GM21390 (cell line): ENCODE data around the gene FAM110A.
A peak's percentile ranks its signal among the peaks of the same experiment; 100 is the strongest.
"Not testable (repeated sequence)": the region's sequence is repeated elsewhere in the genome, so short reads cannot be mapped to it uniquely, and the experiment has no call there.

Source experiments
- ATAC-seq: cut with Tn5 transposase; IDR thresholded peaks from one replicate; pipeline ENCODE4 v1.9.1; 2021; ENCODE audit not compliant: unreplicated experiment

The FAM110A gene

DNA sequence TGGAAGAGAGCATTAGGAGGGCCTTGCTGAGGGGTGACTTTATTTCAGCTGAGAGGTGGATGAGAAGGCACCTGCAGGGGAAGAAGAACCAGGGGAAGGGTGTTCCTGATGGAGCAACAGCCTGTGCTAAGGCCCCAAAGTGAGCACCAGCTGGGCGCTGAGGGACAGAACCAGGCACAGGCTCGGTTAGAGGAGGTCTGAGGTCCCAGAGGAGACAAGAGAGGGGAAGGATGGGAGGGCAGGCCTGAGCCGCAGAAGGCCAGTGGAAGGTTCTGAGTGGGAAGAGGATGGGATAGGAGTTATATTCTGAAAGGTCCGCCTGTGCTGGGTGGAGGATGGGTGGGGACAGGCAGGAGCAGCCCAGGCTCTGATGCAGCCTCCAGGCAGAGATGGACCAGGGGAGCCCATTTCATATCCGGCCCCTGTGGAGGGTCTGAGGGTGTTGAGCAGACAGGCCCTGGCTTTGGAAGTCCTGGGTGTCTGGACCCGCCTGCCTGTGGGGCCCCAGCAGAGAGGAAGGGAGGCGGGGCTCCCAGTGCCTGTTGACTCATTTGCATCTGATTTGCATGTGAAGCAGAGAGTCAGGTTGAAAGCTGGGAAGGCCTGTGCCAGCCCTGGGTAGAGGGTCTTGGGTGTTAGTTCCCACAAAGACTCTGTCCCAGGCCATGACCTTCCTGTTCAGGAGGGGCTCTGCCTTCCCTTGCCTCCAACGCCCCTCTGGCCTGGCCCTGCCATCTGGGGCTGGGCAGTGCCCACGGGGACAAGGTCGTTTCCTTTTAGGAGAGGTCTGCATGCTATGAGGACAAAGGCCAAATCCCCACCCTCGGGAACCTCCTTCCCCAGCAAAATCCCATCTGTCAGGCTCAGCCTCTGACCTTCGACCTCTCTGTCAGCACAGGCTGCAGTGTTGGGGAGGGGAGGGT is 10.6 kb upstream of the FAM110A start:
- no peak for ATAC-seq

DNA sequence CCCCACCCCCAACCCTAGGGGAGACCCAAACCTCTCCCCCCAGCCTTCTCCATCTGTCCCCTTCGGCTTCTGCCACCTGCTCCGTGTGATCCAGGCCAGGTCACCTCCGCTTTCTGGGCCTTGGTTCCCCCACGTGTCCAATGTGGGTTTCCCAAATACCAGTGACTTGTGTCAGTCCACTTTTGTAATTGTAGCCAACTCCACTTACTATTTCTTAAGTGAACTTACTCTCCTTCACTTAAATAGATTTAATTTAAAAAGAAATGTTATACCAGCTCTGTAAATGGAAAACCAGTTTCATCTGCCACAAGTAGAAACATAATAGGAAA is 10.0 kb upstream of the FAM110A start:
- ATAC-seq = no peak

DNA sequence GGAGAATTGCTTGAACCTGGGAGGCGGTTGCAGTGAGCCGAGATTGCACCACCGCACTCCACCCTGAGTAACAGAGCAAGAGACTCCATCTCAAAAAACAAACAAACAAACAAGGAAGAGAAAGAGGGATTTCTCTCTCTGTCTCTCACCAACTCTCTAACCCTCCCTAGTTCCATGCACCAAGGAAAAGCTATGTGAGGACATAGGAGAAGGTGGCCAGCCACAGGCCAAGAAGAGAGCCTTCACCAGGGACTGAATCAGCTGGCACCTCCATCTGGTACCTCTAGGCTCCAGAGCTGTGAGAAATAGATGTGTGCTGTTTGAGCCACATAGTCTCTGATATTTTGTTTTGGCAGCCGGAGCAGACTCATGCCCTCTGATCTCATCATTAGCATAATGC is 9.0 kb upstream of the FAM110A start:
- ATAC-seq = no peak

GRCh38 chr20:824916-825315 is 8.6 kb upstream of the FAM110A start:
- ATAC-seq = no peak

GRCh38 chr20:825710-826421 is 7.6 kb upstream of the FAM110A start:
- no peak for ATAC-seq

- no peak for ATAC-seq
These were observed 6.7 kb upstream of the FAM110A start for GRCh38 chr20:826695-827323.

DNA sequence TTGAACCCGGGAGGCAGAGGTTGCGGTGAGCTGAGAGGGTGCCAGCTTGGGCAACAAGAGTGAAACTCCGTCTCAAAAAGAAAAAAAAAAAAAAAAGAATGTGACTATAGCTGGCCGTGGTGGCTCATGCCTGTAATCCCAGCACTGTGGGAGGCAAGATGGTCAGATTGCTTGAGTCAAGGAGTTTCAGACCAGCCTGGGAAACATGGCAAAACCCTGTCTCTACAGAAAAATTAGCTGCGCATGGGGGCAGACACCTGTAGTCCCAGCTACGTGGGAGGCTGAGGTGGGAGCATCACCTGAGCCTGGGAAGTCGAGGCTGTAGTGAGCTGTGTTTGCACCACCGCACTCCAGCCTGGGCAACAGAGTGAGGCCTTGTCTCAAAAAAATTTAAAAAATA is 5.5 kb upstream of the FAM110A start:
- ATAC-seq = not testable (repeated sequence)

- no peak for ATAC-seq
These were observed 4.5 kb upstream of the FAM110A start for GRCh38 chr20:828987-829386.

GRCh38 chr20:829551-829950 is 4.0 kb upstream of the FAM110A start:
- ATAC-seq = no peak

- no peak for ATAC-seq
These were observed 3.4 kb upstream of the FAM110A start for GRCh38 chr20:830011-830521.

DNA sequence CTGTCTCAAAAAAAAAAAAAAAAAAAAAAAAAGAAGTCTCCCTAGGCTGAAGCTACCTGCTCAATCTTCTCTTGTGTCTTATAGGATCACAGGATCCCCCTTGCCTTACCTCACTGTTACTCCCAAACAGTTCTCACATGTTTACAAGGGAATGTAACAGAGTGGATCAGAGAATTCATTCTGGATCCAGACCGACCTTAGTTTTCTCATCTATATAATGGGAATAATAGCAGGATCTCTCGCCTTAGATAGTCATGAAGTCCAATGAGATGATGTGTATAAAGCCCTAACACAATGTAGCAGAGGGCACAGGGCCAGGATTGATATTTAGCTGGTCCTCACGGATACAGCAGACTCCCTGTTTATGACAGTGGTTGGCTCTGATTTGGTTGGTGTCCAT is 2.3 kb upstream of the FAM110A start:
- ATAC-seq = no peak

GRCh38 chr20:831956-832355 is 1.6 kb upstream of the FAM110A start:
- no peak for ATAC-seq

DNA sequence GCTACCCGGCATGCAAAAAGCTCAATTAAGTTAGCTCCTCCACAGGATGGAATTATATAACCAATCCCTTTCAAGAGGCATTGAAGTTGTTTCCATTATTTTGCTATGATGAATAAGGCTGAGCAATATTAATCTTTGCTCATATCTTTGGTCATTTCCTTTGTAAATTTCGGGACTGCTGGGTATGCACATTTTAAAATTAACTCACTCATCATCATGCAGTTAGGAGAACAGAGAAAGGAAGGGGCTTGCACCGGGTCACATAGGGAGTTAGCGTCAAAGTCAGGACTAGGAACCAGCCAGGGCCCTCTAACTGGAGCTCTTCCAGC is 430 bp upstream of the FAM110A start:
- peak; percentile 18 for ATAC-seq

DNA sequence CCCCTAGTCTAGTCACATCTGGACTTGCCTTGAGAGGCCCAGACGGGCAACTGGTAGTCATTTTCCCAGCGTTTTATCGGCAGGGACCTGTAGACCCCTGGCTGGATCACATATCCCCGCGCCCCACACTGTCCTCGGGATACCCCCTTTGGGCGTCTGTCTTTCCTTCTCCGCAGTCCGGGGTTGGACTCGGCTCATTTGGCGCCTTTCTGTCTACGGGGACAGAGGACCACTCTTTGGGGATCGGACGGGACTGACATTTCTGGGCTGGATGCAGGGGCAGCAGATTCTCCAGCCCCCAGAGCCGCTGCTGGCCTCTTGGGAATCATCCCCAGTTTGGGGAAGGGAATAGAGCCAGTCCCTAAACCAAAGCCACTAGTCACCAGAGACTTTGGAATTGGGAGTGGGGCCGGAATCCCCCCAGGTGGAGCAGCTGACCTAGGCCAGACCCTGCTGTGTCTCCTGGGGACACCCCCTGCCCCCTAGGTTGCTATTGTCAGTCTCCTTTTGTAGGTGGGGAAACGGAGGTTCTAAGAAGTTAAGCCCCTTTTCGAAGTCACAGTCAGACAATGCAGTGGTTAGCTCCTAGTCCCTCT is 734 bp downstream of the FAM110A start:
- ATAC-seq = no peak

GRCh38 chr20:835608-836045 is 2.1 kb downstream of the FAM110A start:
- no peak for ATAC-seq

DNA sequence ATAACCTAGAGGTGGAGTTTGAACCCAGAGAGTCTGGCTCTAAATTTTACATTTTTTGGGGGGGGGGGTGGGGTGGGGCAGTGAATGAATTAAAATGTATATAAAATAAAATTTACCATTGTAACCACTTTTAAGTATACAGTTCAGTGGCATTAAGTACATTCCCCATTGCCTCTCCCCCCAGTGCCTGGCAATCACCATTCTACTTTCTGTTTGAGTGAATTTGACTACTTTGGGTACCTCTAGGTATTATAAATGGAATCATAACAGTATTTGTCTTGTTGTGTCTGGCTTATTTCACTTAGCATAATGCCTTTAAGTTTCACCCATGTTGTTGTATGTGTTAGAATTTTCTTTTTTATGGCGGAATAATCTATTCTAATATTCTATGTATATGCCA is 2.7 kb downstream of the FAM110A start:
- no peak for ATAC-seq

- ATAC-seq = no peak
These were observed 5.5 kb downstream of the FAM110A start for GRCh38 chr20:839015-839414.

GRCh38 chr20:839626-840025 is 6.1 kb downstream of the FAM110A start:
- no peak for ATAC-seq

DNA sequence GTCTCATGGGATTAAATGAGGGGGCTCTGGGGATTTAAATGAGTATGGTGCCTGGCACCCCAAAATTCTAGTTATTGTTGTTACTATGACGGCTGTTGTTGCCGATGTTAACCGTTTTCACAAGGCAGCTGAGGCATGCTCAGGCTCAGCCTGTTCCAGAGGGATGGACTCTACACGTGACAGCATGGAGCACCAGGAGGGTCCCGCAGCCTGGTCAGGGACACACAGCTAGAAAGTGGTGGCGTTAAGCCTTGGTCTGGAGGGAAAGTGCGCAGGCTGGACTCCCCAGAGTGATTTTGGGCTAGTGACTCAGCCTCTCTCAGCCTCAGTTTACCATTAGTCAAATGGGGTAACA is 7.0 kb downstream of the FAM110A start:
- no peak for ATAC-seq

- no peak for ATAC-seq
These were observed 7.5 kb downstream of the FAM110A start for GRCh38 chr20:840858-841567.
